B cell (primary cell): ENCODE data around the gene PCDHB10.
"Not testable (repeated sequence)": the region's sequence is repeated elsewhere in the genome, so short reads cannot be mapped to it uniquely, and the experiment has no call there.

Experiments used
- EZH2 ChIP-seq: IDR thresholded peaks from 2 replicates; pipeline ENCODE4 v1.6.1; 2012; ENCODE audit warnings: borderline replicate concordance, low read depth, mild to moderate bottlenecking, moderate library complexity, low read length; ENCODE audit not compliant: insufficient read depth, poor library complexity, severe bottlenecking
- TF ChIP-seq, protein P1 (sequence below): fragments of 200-600 bp; IDR thresholded peaks from one replicate; pipeline ENCODE4 v1.8.0; 2022; ENCODE audit warnings: antibody characterized with exemption, mild to moderate bottlenecking

DNA sequence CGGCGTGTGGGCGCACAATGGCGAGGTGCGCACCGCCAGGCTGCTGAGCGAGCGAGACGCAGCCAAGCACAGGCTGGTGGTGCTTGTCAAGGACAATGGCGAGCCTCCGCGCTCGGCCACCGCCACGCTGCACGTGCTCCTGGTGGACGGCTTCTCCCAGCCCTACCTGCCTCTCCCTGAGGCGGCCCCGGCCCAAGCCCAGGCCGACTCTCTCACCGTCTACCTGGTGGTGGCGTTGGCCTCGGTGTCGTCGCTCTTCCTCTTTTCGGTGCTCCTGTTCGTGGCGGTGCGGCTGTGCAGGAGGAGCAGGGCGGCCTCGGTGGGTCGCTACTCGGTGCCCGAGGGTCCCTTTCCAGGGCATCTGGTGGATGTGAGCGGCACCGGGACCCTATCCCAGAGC, 40.1 kb upstream of the PCDHB10 start:
- TF ChIP-seq, protein P1, sequence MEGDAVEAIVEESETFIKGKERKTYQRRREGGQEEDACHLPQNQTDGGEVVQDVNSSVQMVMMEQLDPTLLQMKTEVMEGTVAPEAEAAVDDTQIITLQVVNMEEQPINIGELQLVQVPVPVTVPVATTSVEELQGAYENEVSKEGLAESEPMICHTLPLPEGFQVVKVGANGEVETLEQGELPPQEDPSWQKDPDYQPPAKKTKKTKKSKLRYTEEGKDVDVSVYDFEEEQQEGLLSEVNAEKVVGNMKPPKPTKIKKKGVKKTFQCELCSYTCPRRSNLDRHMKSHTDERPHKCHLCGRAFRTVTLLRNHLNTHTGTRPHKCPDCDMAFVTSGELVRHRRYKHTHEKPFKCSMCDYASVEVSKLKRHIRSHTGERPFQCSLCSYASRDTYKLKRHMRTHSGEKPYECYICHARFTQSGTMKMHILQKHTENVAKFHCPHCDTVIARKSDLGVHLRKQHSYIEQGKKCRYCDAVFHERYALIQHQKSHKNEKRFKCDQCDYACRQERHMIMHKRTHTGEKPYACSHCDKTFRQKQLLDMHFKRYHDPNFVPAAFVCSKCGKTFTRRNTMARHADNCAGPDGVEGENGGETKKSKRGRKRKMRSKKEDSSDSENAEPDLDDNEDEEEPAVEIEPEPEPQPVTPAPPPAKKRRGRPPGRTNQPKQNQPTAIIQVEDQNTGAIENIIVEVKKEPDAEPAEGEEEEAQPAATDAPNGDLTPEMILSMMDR, result not testable (repeated sequence)
- TF ChIP-seq EZH2, result not testable (repeated sequence)
